Measurements from ENCODE around the gene CDH1. TPM values are rescaled to one million over a fixed set of nuclear protein-coding genes. Genes with fewer than 3 reads are reported as not detected.

Gene CDH1
- total RNA-seq, result 100 to 1,000 TPM; 190 to 551 (median 434) TPM

GRCh38 chr16:68737046-68737729 is at the start of gene CDH1:
Gene CDH1, plus strand, starts transcription at chr16:68737292. Its CDS starts 124 bp downstream, at chr16:68737416.
- peak; percentile 95 for DNase-seq
- H3K27me3 ChIP-seq, result peaks cover 33% of the 10 kb centered on the region
- H3K9me3 ChIP-seq, result no peaks in the 10 kb centered on the region
- peaks cover 5 to 45% (median 42%) of the 10 kb centered on the region in 4 donors for H3K4me1 ChIP-seq
- TF ChIP-seq POLR2AphosphoS5 (IDR thresholded peaks at IDR 0.05) (peak; percentile 91 to 99 (median 99)), EP300 (IDR thresholded peaks at IDR 0.05; ENCODE audit: low read depth) (no peak), POLR2A (IDR thresholded peaks at IDR 0.05) (peak; percentile 98)
- 10% methylated on average over 29 of the region's 63 CpGs; no CpG with 5 or more reads in 1 of the 2 donors for WGBS, 2 donors (ENCODE audit: low coverage in 1 of 2)
- peak within 1 kb of the TSS; percentile 20 to 74 (median 59) for H3K4me3 ChIP-seq
- H3K36me3 ChIP-seq, result no peaks in the 10 kb centered on the region
- in situ Hi-C loops (cut with MboI; ENCODE audit: low pct_ligation_motif_present in 1 of 4, low pct_unique_long_range_greater_than_20kb in 1 of 4, low sequenced_read_pairs in 3 of 4), result no loop called here
- H3K27ac ChIP-seq, result peak within 1 kb of the TSS; percentile 84 to 91 (median 86)
- intact Hi-C loops (cut with DNase I; ENCODE audit: low total_unique reads), result no loop called here

- no peak for DNase-seq
- no peaks in the 10 kb centered on the region for H3K4me1 ChIP-seq
- H3K4me3 ChIP-seq, result no peak overlapping the region
- H3K27ac ChIP-seq, result no peak overlapping the region
- 70 to 89% methylated on average over 2 to 5 of the region's 5 CpGs for WGBS, 2 donors (ENCODE audit: low coverage in 1 of 2)
- H3K36me3 ChIP-seq, result no peaks in the 10 kb centered on the region
- in situ Hi-C loops (cut with MboI; ENCODE audit: low pct_ligation_motif_present in 1 of 4, low pct_unique_long_range_greater_than_20kb in 1 of 4, low sequenced_read_pairs in 3 of 4), result no loop called here
- intact Hi-C loops (cut with DNase I; ENCODE audit: low total_unique reads), result no loop called here
- TF ChIP-seq EP300 (IDR thresholded peaks at IDR 0.05; ENCODE audit: low read depth) (no peak), POLR2A (IDR thresholded peaks at IDR 0.05) (no peak), POLR2AphosphoS5 (IDR thresholded peaks at IDR 0.05) (no peak), CTCF (IDR thresholded peaks at IDR 0.05) (no peak)
- H3K27me3 ChIP-seq, result no peaks in the 10 kb centered on the region
- H3K9me3 ChIP-seq, result no peaks in the 10 kb centered on the region
These were observed 47.2 kb upstream of the CDH1 start for GRCh38 chr16:68689921-68690320.

GRCh38 chr16:68695575-68695974 is 41.5 kb upstream of the CDH1 start:
- no peak overlapping the region for H3K27ac ChIP-seq
- H3K36me3 ChIP-seq, result no peaks in the 10 kb centered on the region
- intact Hi-C loops (cut with DNase I; ENCODE audit: low total_unique reads), result no loop called here
- no peaks in the 10 kb centered on the region for H3K9me3 ChIP-seq
- H3K4me3 ChIP-seq, result no peak overlapping the region
- in situ Hi-C loops (cut with MboI; ENCODE audit: low pct_ligation_motif_present in 1 of 4, low pct_unique_long_range_greater_than_20kb in 1 of 4, low sequenced_read_pairs in 3 of 4), result no loop called here
- WGBS, 2 donors (ENCODE audit: low coverage in 1 of 2), result 77% methylated on average over 11 of the region's 11 CpGs; no CpG with 5 or more reads in 1 of the 2 donors
- H3K27me3 ChIP-seq, result no peaks in the 10 kb centered on the region
- TF ChIP-seq CTCF (IDR thresholded peaks at IDR 0.05), result no peak
- H3K4me1 ChIP-seq, result no peaks in the 10 kb centered on the region
- no peak for DNase-seq

GRCh38 chr16:68696514-68696913 is 40.6 kb upstream of the CDH1 start:
- no peaks in the 10 kb centered on the region for H3K9me3 ChIP-seq
- H3K36me3 ChIP-seq, result no peaks in the 10 kb centered on the region
- no peaks in the 10 kb centered on the region for H3K4me1 ChIP-seq
- in situ Hi-C loops (cut with MboI; ENCODE audit: low pct_ligation_motif_present in 1 of 4, low pct_unique_long_range_greater_than_20kb in 1 of 4, low sequenced_read_pairs in 3 of 4), result no loop called here
- no peaks in the 10 kb centered on the region for H3K27me3 ChIP-seq
- H3K27ac ChIP-seq, result no peak overlapping the region
- intact Hi-C loops (cut with DNase I; ENCODE audit: low total_unique reads), result no loop called here
- WGBS, 2 donors (ENCODE audit: low coverage in 1 of 2), result 50 to 54% methylated on average over 2 to 8 of the region's 8 CpGs
- no peak for TF ChIP-seq EP300 (IDR thresholded peaks at IDR 0.05; ENCODE audit: low read depth)
- TF ChIP-seq POLR2AphosphoS5 (IDR thresholded peaks at IDR 0.05), result no peak
- peak in 1 of 5 experiments; percentile 28 for TF ChIP-seq CTCF (IDR thresholded peaks at IDR 0.05)
- TF ChIP-seq POLR2A (IDR thresholded peaks at IDR 0.05), result no peak
- DNase-seq, result peak; percentile 49
- no peak overlapping the region for H3K4me3 ChIP-seq
